Rectal smooth muscle tissue (tissue), 1 donor: ENCODE measurements around the gene ARHGAP26.
A peak's percentile ranks its signal among the peaks of the same experiment; 100 is the strongest.

Experiments
- H3K27ac ChIP-seq: one replicate; pipeline ENCODE4 v1.7.0; 2013; ENCODE audit warnings: low read depth, low read length, inconsistent platforms
- H3K27me3 ChIP-seq: one replicate; pipeline ENCODE4 v1.7.0; 2013; ENCODE audit warnings: low read length; ENCODE audit not compliant: control insufficient read depth, insufficient read depth
- H3K36me3 ChIP-seq: one replicate; pipeline ENCODE4 v1.7.0; 2013; ENCODE audit warnings: low read length; ENCODE audit not compliant: control insufficient read depth, insufficient read depth
- H3K4me1 ChIP-seq: one replicate; pipeline ENCODE4 v1.7.0; 2013; ENCODE audit warnings: low read length; ENCODE audit not compliant: control insufficient read depth, insufficient read depth
- H3K4me3 ChIP-seq: one replicate; pipeline ENCODE4 v1.7.0; 2013; ENCODE audit warnings: low read length
- H3K9ac ChIP-seq: one replicate; pipeline ENCODE4 v1.7.0; 2013; ENCODE audit warnings: low read length

Gene ARHGAP26

GRCh38 chr5:143062379-143062778, 292.2 kb downstream of the ARHGAP26 start:
- H3K27me3 ChIP-seq = no peaks in the 10 kb centered on the region
- peaks cover 14% of the 10 kb centered on the region for H3K4me1 ChIP-seq
- H3K27ac ChIP-seq = no peak overlapping the region

GRCh38 chr5:143063175-143063970, 293.2 kb downstream of the ARHGAP26 start:
- Histone ChIP-seq H3K9ac (no peak overlapping the region), H3K36me3 (no peaks in the 10 kb centered on the region), H3K27me3 (no peaks in the 10 kb centered on the region), H3K27ac (no peak overlapping the region), H3K4me3 (no peak overlapping the region), H3K4me1 (peaks cover 14% of the 10 kb centered on the region)

More at GRCh38 chr5:143062379-143062778, 292.2 kb downstream of the ARHGAP26 start:
- no peak overlapping the region for H3K4me3 ChIP-seq
- H3K36me3 ChIP-seq = no peaks in the 10 kb centered on the region
- H3K9ac ChIP-seq = no peak overlapping the region

- Histone ChIP-seq H3K9ac (no peak overlapping the region), H3K27me3 (no peaks in the 10 kb centered on the region), H3K4me1 (peaks cover 14% of the 10 kb centered on the region), H3K36me3 (no peaks in the 10 kb centered on the region), H3K4me3 (no peak overlapping the region), H3K27ac (peak overlapping the region; percentile 28)
Observed at GRCh38 chr5:143064218-143064641, 294.1 kb downstream of the ARHGAP26 start.

GRCh38 chr5:143064676-143065075, 294.5 kb downstream of the ARHGAP26 start:
- H3K36me3 ChIP-seq = no peaks in the 10 kb centered on the region
- no peak overlapping the region for H3K4me3 ChIP-seq
- no peaks in the 10 kb centered on the region for H3K27me3 ChIP-seq
- H3K27ac ChIP-seq = peak overlapping the region; percentile 28
- H3K4me1 ChIP-seq = peaks cover 14% of the 10 kb centered on the region
- no peak overlapping the region for H3K9ac ChIP-seq

- H3K9ac ChIP-seq = no peak overlapping the region
- H3K27ac ChIP-seq = no peak overlapping the region
- no peaks in the 10 kb centered on the region for H3K36me3 ChIP-seq
- peaks cover 12% of the 10 kb centered on the region for H3K4me1 ChIP-seq
- no peak overlapping the region for H3K4me3 ChIP-seq
- H3K27me3 ChIP-seq = no peaks in the 10 kb centered on the region
Observed at GRCh38 chr5:143065185-143065965, 295.2 kb downstream of the ARHGAP26 start.

GRCh38 chr5:143065996-143066522, 295.9 kb downstream of the ARHGAP26 start:
- Histone ChIP-seq H3K27me3 (no peaks in the 10 kb centered on the region), H3K4me1 (peaks cover 12% of the 10 kb centered on the region), H3K27ac (no peak overlapping the region), H3K9ac (no peak overlapping the region), H3K4me3 (no peak overlapping the region), H3K36me3 (no peaks in the 10 kb centered on the region)

- Histone ChIP-seq H3K27me3 (no peaks in the 10 kb centered on the region), H3K9ac (no peak overlapping the region), H3K4me1 (peaks cover 11% of the 10 kb centered on the region), H3K4me3 (no peak overlapping the region), H3K36me3 (no peaks in the 10 kb centered on the region), H3K27ac (no peak overlapping the region)
Observed at GRCh38 chr5:143066556-143067281, 296.5 kb downstream of the ARHGAP26 start.

- no peaks in the 10 kb centered on the region for H3K36me3 ChIP-seq
- no peak overlapping the region for H3K27ac ChIP-seq
Observed at GRCh38 chr5:143068712-143069111, 298.5 kb downstream of the ARHGAP26 start.

GRCh38 chr5:143071927-143072326, 301.8 kb downstream of the ARHGAP26 start:
- Histone ChIP-seq H3K9ac (no peak overlapping the region), H3K4me3 (no peak overlapping the region), H3K27me3 (no peaks in the 10 kb centered on the region), H3K4me1 (peaks cover 3% of the 10 kb centered on the region), H3K27ac (no peak overlapping the region), H3K36me3 (no peaks in the 10 kb centered on the region)

More at GRCh38 chr5:143068712-143069111, 298.5 kb downstream of the ARHGAP26 start:
- Histone ChIP-seq H3K27me3 (no peaks in the 10 kb centered on the region), H3K9ac (no peak overlapping the region), H3K4me1 (peaks cover 4% of the 10 kb centered on the region), H3K4me3 (no peak overlapping the region)

GRCh38 chr5:143072734-143073133, 302.6 kb downstream of the ARHGAP26 start:
- Histone ChIP-seq H3K27me3 (no peaks in the 10 kb centered on the region), H3K36me3 (no peaks in the 10 kb centered on the region), H3K4me3 (no peak overlapping the region)

GRCh38 chr5:143073766-143074165, 303.6 kb downstream of the ARHGAP26 start:
- Histone ChIP-seq H3K9ac (no peak overlapping the region), H3K27ac (no peak overlapping the region), H3K36me3 (no peaks in the 10 kb centered on the region), H3K27me3 (no peaks in the 10 kb centered on the region), H3K4me3 (no peak overlapping the region), H3K4me1 (peaks cover 3% of the 10 kb centered on the region)

More at GRCh38 chr5:143072734-143073133, 302.6 kb downstream of the ARHGAP26 start:
- H3K4me1 ChIP-seq = peaks cover 3% of the 10 kb centered on the region
- H3K9ac ChIP-seq = no peak overlapping the region
- H3K27ac ChIP-seq = no peak overlapping the region
